HUES64 (cell line): ENCODE results near the gene MAGI2.

Experiments
- H3K27ac ChIP-seq: 2 replicates; pipeline ENCODE4 v1.7.0; 2013; ENCODE audit warnings: low read depth, low read length, inconsistent platforms
- H3K27me3 ChIP-seq: 2 replicates; pipeline ENCODE4 v1.6.1; 2013; ENCODE audit warnings: mild to moderate bottlenecking, low read length; ENCODE audit not compliant: insufficient read depth
- H3K36me3 ChIP-seq: 2 replicates; pipeline ENCODE4 v1.6.1; 2013; ENCODE audit warnings: mild to moderate bottlenecking, low read length; ENCODE audit not compliant: insufficient read depth
- H3K4me1 ChIP-seq: 2 replicates; pipeline ENCODE4 v1.6.1; 2013; ENCODE audit warnings: mild to moderate bottlenecking, low read length, moderate library complexity; ENCODE audit not compliant: insufficient read depth
- H3K4me3 ChIP-seq: 2 replicates; pipeline ENCODE4 v1.5.1; 2013; ENCODE audit warnings: mild to moderate bottlenecking, low read length, moderate library complexity
- H3K9ac ChIP-seq: 2 replicates; pipeline ENCODE4 v1.6.1; 2013; ENCODE audit warnings: mild to moderate bottlenecking, low read depth, low read length
- H3K9me3 ChIP-seq: 2 replicates; pipeline ENCODE4 v1.6.1; 2013; ENCODE audit warnings: low read depth, low read length; ENCODE audit not compliant: insufficient read depth
- WGBS: fragments of 150-250, 120-280 bp; methylation state at CpG from one replicate; pipeline ENCODE4 v1.1.7; 2013; ENCODE audit warnings: missing lambda C conversion rate; 5-methylcytosine and 5-hydroxymethylcytosine counted together

MAGI2 gene

DNA sequence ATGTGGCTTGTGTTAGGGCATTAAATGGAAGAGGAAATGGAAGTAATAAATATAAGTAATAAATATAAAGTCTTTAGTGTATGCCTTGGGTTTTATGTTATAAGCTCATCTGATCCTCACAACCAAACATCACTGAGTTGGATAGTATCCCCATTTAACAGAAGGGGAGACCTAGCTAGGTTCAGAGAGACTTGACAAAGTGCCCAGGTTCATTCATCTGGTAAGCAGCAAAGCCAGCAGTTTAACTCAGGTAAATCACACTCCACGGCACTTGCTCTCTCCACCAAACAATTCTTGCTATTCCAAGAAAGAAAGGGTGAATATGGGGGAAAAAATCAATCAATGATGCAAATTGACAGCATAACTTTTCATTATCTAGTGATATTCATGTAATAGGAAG lies 167.3 kb downstream of the MAGI2 start:
- Histone ChIP-seq H3K4me1 (no peaks in the 10 kb centered on the region; the same call in 1 of the 2 replicates), H3K27ac (no peak overlapping the region), H3K27me3 (no peaks in the 10 kb centered on the region), H3K4me3 (no peak overlapping the region), H3K9me3 (no peaks in the 10 kb centered on the region), H3K36me3 (no peaks in the 10 kb centered on the region), H3K9ac (no peak overlapping the region)
- no CpG with 5 or more reads among the region's 1 CpG for WGBS

DNA sequence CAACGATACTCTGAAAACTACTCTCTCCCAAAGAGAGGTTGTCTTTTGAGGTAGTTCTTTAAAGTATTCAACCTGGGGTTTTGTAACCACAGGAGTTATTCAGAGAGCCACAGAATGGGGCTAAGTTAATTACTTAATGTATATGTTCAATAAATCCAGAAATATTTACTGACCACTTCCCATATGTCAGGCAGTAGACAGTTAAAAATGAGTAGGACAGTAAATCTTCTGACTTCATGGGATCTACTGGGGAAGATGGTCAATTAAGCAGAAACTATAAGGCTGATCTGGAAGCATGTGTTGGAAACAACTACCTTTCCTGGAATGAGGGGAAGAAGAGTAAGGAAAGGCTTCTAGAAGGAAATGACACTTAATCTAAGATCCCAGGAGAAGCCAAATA lies 167.7 kb downstream of the MAGI2 start:
- Histone ChIP-seq H3K9me3 (no peaks in the 10 kb centered on the region), H3K36me3 (no peaks in the 10 kb centered on the region), H3K27me3 (no peaks in the 10 kb centered on the region), H3K4me3 (no peak overlapping the region), H3K9ac (no peak overlapping the region), H3K27ac (no peak overlapping the region), H3K4me1 (no peaks in the 10 kb centered on the region; the same call in 1 of the 2 replicates)
- WGBS = no CpG with 5 or more reads among the region's 1 CpG

- Histone ChIP-seq H3K27ac (no peak overlapping the region), H3K4me1 (no peaks in the 10 kb centered on the region; the same call in 1 of the 2 replicates), H3K9ac (no peak overlapping the region), H3K9me3 (no peaks in the 10 kb centered on the region), H3K27me3 (no peaks in the 10 kb centered on the region), H3K36me3 (no peaks in the 10 kb centered on the region), H3K4me3 (no peak overlapping the region)
Measured at GRCh38 chr7:79284211-79284610, 169.3 kb downstream of the MAGI2 start.

- 82% methylated on average over 1 of the region's 2 CpGs for WGBS
- Histone ChIP-seq H3K36me3 (no peaks in the 10 kb centered on the region), H3K4me1 (no peaks in the 10 kb centered on the region; the same call in 1 of the 2 replicates), H3K9ac (no peak overlapping the region), H3K9me3 (no peaks in the 10 kb centered on the region), H3K4me3 (no peak overlapping the region), H3K27ac (no peak overlapping the region), H3K27me3 (no peaks in the 10 kb centered on the region)
Measured at GRCh38 chr7:79282882-79283602, 170.4 kb downstream of the MAGI2 start.

GRCh38 chr7:79282070-79282694 lies 171.3 kb downstream of the MAGI2 start:
- H3K27me3 ChIP-seq = no peaks in the 10 kb centered on the region
- no peaks in the 10 kb centered on the region for H3K36me3 ChIP-seq
- H3K4me1 ChIP-seq = no peaks in the 10 kb centered on the region; the same call in 1 of the 2 replicates
- H3K4me3 ChIP-seq = no peak overlapping the region
- no peak overlapping the region for H3K27ac ChIP-seq
- no peak overlapping the region for H3K9ac ChIP-seq
- 69% methylated on average over 7 of the region's 7 CpGs for WGBS
- H3K9me3 ChIP-seq = no peaks in the 10 kb centered on the region

GRCh38 chr7:79281426-79281825 lies 172.0 kb downstream of the MAGI2 start:
- H3K27ac ChIP-seq = no peak overlapping the region
- no peak overlapping the region for H3K9ac ChIP-seq
- H3K36me3 ChIP-seq = no peaks in the 10 kb centered on the region
- no peaks in the 10 kb centered on the region; the same call in 1 of the 2 replicates for H3K4me1 ChIP-seq
- 60% methylated on average over 2 of the region's 2 CpGs for WGBS
- no peak overlapping the region for H3K4me3 ChIP-seq
- no peaks in the 10 kb centered on the region for H3K27me3 ChIP-seq
- no peaks in the 10 kb centered on the region for H3K9me3 ChIP-seq

DNA sequence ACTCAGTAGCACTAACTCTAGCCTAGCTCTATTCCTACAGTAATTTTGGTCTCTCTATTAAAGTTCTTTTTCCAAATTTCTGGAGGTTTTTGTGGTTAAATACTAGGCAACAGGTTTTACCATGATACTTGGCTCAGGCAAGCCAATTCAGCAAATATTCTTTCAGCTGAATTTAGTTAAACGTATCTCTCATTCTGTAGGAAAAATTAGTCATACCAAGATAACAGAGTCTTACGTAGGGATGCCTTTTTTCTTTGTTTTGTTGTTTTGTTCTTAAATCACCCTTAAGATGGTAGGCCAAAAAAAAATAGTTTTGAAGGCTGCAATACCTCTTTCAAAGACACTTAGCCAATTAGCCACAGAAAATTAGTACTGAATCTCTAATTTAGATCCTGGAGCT lies 180.5 kb downstream of the MAGI2 start:
- H3K27ac ChIP-seq = no peak overlapping the region
- no peaks in the 10 kb centered on the region for H3K36me3 ChIP-seq
- no peak overlapping the region for H3K4me3 ChIP-seq
- WGBS = 100% methylated on average over 2 of the region's 2 CpGs
- no peaks in the 10 kb centered on the region for H3K9me3 ChIP-seq
- no peak overlapping the region for H3K9ac ChIP-seq
- H3K27me3 ChIP-seq = no peaks in the 10 kb centered on the region
- no peaks in the 10 kb centered on the region for H3K4me1 ChIP-seq

GRCh38 chr7:79272066-79272669 lies 181.3 kb downstream of the MAGI2 start:
- no peak overlapping the region for H3K27ac ChIP-seq
- no peaks in the 10 kb centered on the region for H3K36me3 ChIP-seq
- 17% methylated on average over 1 of the region's 4 CpGs for WGBS
- H3K4me3 ChIP-seq = no peak overlapping the region
- H3K9me3 ChIP-seq = no peaks in the 10 kb centered on the region
- H3K27me3 ChIP-seq = no peaks in the 10 kb centered on the region
- H3K9ac ChIP-seq = no peak overlapping the region
- H3K4me1 ChIP-seq = no peaks in the 10 kb centered on the region

DNA sequence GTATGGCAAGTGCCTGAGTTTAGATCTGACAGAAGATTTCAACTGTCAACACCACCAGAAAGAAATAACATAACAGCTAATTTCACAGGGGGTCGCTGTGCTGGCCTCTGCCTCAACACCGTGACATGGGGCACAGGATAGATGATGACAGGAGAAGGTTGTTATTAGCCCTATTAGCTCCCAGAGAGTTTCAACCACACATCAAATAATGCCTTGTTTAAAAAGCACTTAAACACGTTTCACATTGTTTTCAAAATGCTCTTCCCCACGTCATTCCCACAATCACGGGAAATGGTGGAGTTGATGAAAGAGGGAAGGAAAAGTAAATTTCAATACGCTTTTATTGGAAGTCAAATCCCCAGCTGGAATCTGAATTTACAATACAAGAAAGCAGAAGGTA lies 184.7 kb downstream of the MAGI2 start:
- WGBS = 83% methylated on average over 1 of the region's 6 CpGs
- Histone ChIP-seq H3K4me1 (no peaks in the 10 kb centered on the region), H3K9ac (no peak overlapping the region)

DNA sequence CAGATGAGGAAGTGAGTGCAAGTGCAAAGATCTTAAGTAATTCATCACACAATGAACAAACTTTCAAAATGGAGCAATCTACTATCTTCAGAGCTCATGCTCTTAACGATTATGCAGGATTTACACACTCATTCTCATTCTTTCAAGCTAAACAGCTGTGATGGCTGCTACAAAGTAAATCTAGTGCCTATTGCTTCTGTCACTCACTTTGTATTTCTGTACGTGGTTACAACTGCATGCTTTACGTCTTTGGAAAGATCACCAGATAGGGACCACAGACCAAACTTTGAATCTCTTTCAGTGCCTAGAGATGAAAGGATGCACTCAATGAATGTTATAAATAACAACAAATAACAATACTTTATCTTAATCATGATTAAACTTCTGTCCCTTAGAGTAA lies 194.6 kb downstream of the MAGI2 start:
- Histone ChIP-seq H3K4me1 (no peaks in the 10 kb centered on the region), H3K36me3 (no peaks in the 10 kb centered on the region), H3K4me3 (no peak overlapping the region), H3K27ac (no peak overlapping the region), H3K9me3 (no peaks in the 10 kb centered on the region), H3K9ac (no peak overlapping the region), H3K27me3 (no peaks in the 10 kb centered on the region)
- WGBS = 91% methylated on average over 3 of the region's 3 CpGs

More for the DNA sequence above, 184.7 kb downstream of the MAGI2 start:
- H3K9me3 ChIP-seq = no peaks in the 10 kb centered on the region
- no peak overlapping the region for H3K4me3 ChIP-seq
- no peaks in the 10 kb centered on the region for H3K27me3 ChIP-seq
- no peaks in the 10 kb centered on the region for H3K36me3 ChIP-seq
- no peak overlapping the region for H3K27ac ChIP-seq

GRCh38 chr7:79257959-79258358 lies 195.5 kb downstream of the MAGI2 start:
- H3K9me3 ChIP-seq = no peaks in the 10 kb centered on the region
- no peaks in the 10 kb centered on the region for H3K36me3 ChIP-seq
- no peak overlapping the region for H3K27ac ChIP-seq
- H3K4me3 ChIP-seq = no peak overlapping the region
- H3K27me3 ChIP-seq = no peaks in the 10 kb centered on the region
- H3K4me1 ChIP-seq = no peaks in the 10 kb centered on the region
- H3K9ac ChIP-seq = no peak overlapping the region
- 90% methylated on average over 1 of the region's 1 CpG for WGBS
